Right lobe of liver (tissue), 4 donors: ENCODE results near the gene TOGARAM2.

Source experiments
- CTCF ChIP-seq, 4 donors: fragments of 200-600 bp in 3 of 4; fragments of 450-650 bp in 1 of 4; IDR thresholded peaks; one replicate each; pipeline versions ENCODE4 v1.5.1 to v1.8.0; 2016 to 2022; ENCODE audit warnings: antibody characterized with exemption in 4 of 4, mild to moderate bottlenecking in 2 of 4
- POLR2A ChIP-seq: fragments of 450-650 bp; IDR thresholded peaks from one replicate; pipeline ENCODE4 v1.6.1; 2017; ENCODE audit warnings: antibody characterized with exemption, mild to moderate bottlenecking
- donor health status: DM: no; HTN: no; CAD: no.
- donor health status: DM: no; HTN: no; CAD: no.
- donor health status: DM: no; HTN: yes; CAD: no.

GRCh38 chr2:28994074-28994473 is 13.0 kb downstream of the TOGARAM2 start:
- TF ChIP-seq CTCF (IDR thresholded peaks at IDR 0.05) (no peak), POLR2A (no peak)
